Testis (tissue), 3 donors: ENCODE measurements around the gene TP53BP2. TPM values are rescaled to one million over a fixed set of nuclear protein-coding genes. Genes with fewer than 3 reads are reported as not detected.
"Not testable (repeated sequence)": the region's sequence is repeated elsewhere in the genome, so short reads cannot be mapped to it uniquely, and the experiment has no call there.

Source experiments
- DNase-seq: peaks from one replicate; pipeline ENCODE4 v3.0.0-alpha.2; 2019
- H3K27ac ChIP-seq, 2 donors: fragments of 200-600 bp; sonication (generic); one replicate each; pipeline ENCODE4 v1.5.1; 2019
- H3K27me3 ChIP-seq: fragments of 200-600 bp; sonication (generic); one replicate; pipeline ENCODE4 v1.5.1; 2019
- H3K36me3 ChIP-seq: fragments of 200-600 bp; sonication (generic); one replicate; pipeline ENCODE4 v1.5.1; 2017; ENCODE audit warnings: low read depth; ENCODE audit errors: missing control alignments
- H3K4me1 ChIP-seq: fragments of 200-600 bp; sonication (generic); one replicate; pipeline ENCODE4 v1.5.1; 2019
- H3K4me3 ChIP-seq, 2 donors: fragments of 200-600 bp; sonication (generic); one replicate each; pipeline ENCODE4 v1.5.1; 2017 to 2019
- H3K9me3 ChIP-seq: fragments of 200-600 bp; sonication (generic); one replicate; pipeline ENCODE4 v1.5.1; 2017
- CTCF ChIP-seq, 3 experiments: fragments of 450-650 bp in 2 of 3; fragments of 200-600 bp in 1 of 3; sonication (generic) in 1 of 3; IDR thresholded peaks; one replicate each; pipeline ENCODE4 v1.5.1; 2016 to 2019; ENCODE audit warnings: antibody characterized with exemption in 3 of 3, mild to moderate bottlenecking in 2 of 3, moderate library complexity in 1 of 3
- POLR2A ChIP-seq: fragments of 450-650 bp; IDR thresholded peaks from one replicate; pipeline ENCODE4 v1.6.1; 2017; ENCODE audit warnings: antibody characterized with exemption, mild to moderate bottlenecking, moderate library complexity
- WGBS, 2 donors: methylation state at CpG; one replicate each; pipeline ENCODE4 v1.1.5; 2018; 5-methylcytosine and 5-hydroxymethylcytosine counted together
- intact Hi-C: fragments of 100-400 bp; cut with DNase I; formaldehyde crosslinking; loops from one replicate; pipeline ENCODE4 v1.15.1; 2023; ENCODE audit warnings: low total_unique reads
- polyA plus RNA-seq: library from polyadenylated mRNA; stranded (reverse); fragments of 350-450 nt; fragmentation: Illumina TruSeq; extraction: RNeasy Lipid Tissue Mini Kit (QIAGEN cat#74804); gene quantifications from one replicate; pipeline ENCODE4 v1.2.3, GENCODE V29; 2014; ENCODE audit warnings: low read depth, low replicate concordance; ENCODE audit not compliant: insufficient read depth
- total RNA-seq, 2 donors: library from RNA; depleted of rRNA; stranded (reverse); fragments of >200 nt; gene quantifications; one replicate each; pipeline ENCODE4 v1.2.3, GENCODE V29; 2016

Gene TP53BP2
- total and polyA plus RNA-seq, 3 donors from 2014 or later: 29.6 to 99.3 (median 64.3) TPM

- intact Hi-C loops: no loop called here
- no peak overlapping the region for H3K4me3 ChIP-seq
- H3K36me3 ChIP-seq: no peaks in the 10 kb centered on the region
- H3K27me3 ChIP-seq: no peaks in the 10 kb centered on the region
- H3K27ac ChIP-seq: no peak overlapping the region
- peaks cover 39% of the 10 kb centered on the region for H3K4me1 ChIP-seq
- TF ChIP-seq CTCF (IDR thresholded peaks at IDR 0.05) (no peak), POLR2A (no peak)
- no peak for DNase-seq
- WGBS, 2 donors: 66 to 71% methylated on average over 2 of the region's 2 CpGs
- no peaks in the 10 kb centered on the region for H3K9me3 ChIP-seq
These were observed 3.0 kb downstream of the TP53BP2 start for GRCh38 chr1:223842784-223843183.

- 93 to 94% methylated on average over 13 of the region's 13 CpGs for WGBS, 2 donors
- H3K9me3 ChIP-seq, DNase-seq, intact Hi-C loops, H3K27me3 ChIP-seq, H3K27ac ChIP-seq, H3K36me3 ChIP-seq, H3K4me3 ChIP-seq: not testable (repeated sequence)
- H3K4me1 ChIP-seq: peaks cover 44% of the 10 kb centered on the region
These were observed 3.6 kb downstream of the TP53BP2 start for GRCh38 chr1:223841977-223842623.

- intact Hi-C loops: no loop called here
- peaks cover 41% of the 10 kb centered on the region for H3K4me1 ChIP-seq
- TF ChIP-seq CTCF (IDR thresholded peaks at IDR 0.05) (no peak), POLR2A (no peak)
These were observed 5.5 kb downstream of the TP53BP2 start for GRCh38 chr1:223840254-223840653.

GRCh38 chr1:223838125-223838854 lies 7.5 kb downstream of the TP53BP2 start:
- 75 to 76% methylated on average over 5 of the region's 5 CpGs for WGBS, 2 donors
- intact Hi-C loops: no loop called here
- no peak for TF ChIP-seq POLR2A
- Histone ChIP-seq H3K27me3 (no peaks in the 10 kb centered on the region), H3K4me3 (no peak overlapping the region), H3K36me3 (no peaks in the 10 kb centered on the region), H3K9me3 (no peaks in the 10 kb centered on the region), H3K4me1 (peaks cover 34% of the 10 kb centered on the region), H3K27ac (peak overlapping the region in 1 of 2 donors; percentile 64)
- no peak for DNase-seq

More at GRCh38 chr1:223840254-223840653, 5.5 kb downstream of the TP53BP2 start:
- Histone ChIP-seq H3K36me3 (no peaks in the 10 kb centered on the region), H3K27ac (peak overlapping the region; percentile 45 to 54), H3K9me3 (no peaks in the 10 kb centered on the region), H3K4me3 (no peak overlapping the region), H3K27me3 (no peaks in the 10 kb centered on the region)
- no peak for DNase-seq

GRCh38 chr1:223837687-223838086 lies 8.1 kb downstream of the TP53BP2 start:
- intact Hi-C loops: no loop called here
- DNase-seq: no peak
- peaks cover 37% of the 10 kb centered on the region for H3K4me1 ChIP-seq
- H3K9me3 ChIP-seq: no peaks in the 10 kb centered on the region
- 70 to 77% methylated on average over 10 of the region's 10 CpGs for WGBS, 2 donors
- TF ChIP-seq POLR2A: no peak
- no peak for TF ChIP-seq CTCF (IDR thresholded peaks at IDR 0.05)
- H3K4me3 ChIP-seq: no peak overlapping the region
- H3K36me3 ChIP-seq: no peaks in the 10 kb centered on the region
- H3K27ac ChIP-seq: peak overlapping the region; percentile 54 to 64
- no peaks in the 10 kb centered on the region for H3K27me3 ChIP-seq
